IPS-18a (cell line): ENCODE results near the gene SLC10A2.
"Not testable (repeated sequence)": the region's sequence is repeated elsewhere in the genome, so short reads cannot be mapped to it uniquely, and the experiment has no call there.

Source experiments
- H3K27ac ChIP-seq: one replicate; pipeline ENCODE4 v1.5.1; 2013; ENCODE audit warnings: low read length
- H3K27me3 ChIP-seq: one replicate; pipeline ENCODE4 v1.6.1; 2013; ENCODE audit warnings: mild to moderate bottlenecking, low read length; ENCODE audit not compliant: control insufficient read depth, insufficient read depth
- H3K36me3 ChIP-seq: one replicate; pipeline ENCODE4 v1.6.1; 2013; ENCODE audit warnings: low read depth, low read length; ENCODE audit not compliant: control insufficient read depth
- H3K4me1 ChIP-seq: one replicate; pipeline ENCODE4 v1.6.1; 2013; ENCODE audit warnings: low read depth, low read length; ENCODE audit not compliant: control insufficient read depth
- H3K4me3 ChIP-seq: one replicate; pipeline ENCODE4 v1.5.1; 2013; ENCODE audit warnings: low read length
- H3K9ac ChIP-seq: one replicate; pipeline ENCODE4 v1.6.1; 2013; ENCODE audit warnings: mild to moderate bottlenecking, low read length, moderate library complexity
- H3K9me3 ChIP-seq: one replicate; pipeline ENCODE4 v1.6.1; 2013; ENCODE audit warnings: low read depth, low read length; ENCODE audit not compliant: control insufficient read depth

SLC10A2 gene

DNA sequence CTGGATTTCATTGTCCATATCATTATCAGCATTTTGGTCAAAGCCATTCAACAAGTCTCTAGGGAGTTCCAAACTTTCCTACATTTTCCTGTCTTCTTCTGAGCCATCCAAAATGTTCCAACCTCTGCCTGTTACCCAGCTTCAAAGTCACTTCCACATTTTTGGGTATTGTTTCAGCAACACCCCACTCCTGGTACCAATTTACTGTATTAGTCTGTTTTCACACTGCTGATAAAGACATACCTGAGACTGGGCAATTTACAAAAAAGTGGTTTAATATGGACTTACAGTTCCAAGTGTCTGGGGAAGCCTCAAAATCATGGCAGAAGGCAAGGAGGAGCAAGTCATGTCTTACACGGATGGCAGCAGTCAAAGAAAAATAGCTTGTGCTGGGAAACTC lies 27.4 kb upstream of the SLC10A2 start:
- not testable (repeated sequence) for H3K4me1 ChIP-seq, H3K4me3 ChIP-seq, H3K36me3 ChIP-seq, H3K27ac ChIP-seq, H3K9ac ChIP-seq, H3K27me3 ChIP-seq
- peaks cover 26% of the 10 kb centered on the region for H3K9me3 ChIP-seq

DNA sequence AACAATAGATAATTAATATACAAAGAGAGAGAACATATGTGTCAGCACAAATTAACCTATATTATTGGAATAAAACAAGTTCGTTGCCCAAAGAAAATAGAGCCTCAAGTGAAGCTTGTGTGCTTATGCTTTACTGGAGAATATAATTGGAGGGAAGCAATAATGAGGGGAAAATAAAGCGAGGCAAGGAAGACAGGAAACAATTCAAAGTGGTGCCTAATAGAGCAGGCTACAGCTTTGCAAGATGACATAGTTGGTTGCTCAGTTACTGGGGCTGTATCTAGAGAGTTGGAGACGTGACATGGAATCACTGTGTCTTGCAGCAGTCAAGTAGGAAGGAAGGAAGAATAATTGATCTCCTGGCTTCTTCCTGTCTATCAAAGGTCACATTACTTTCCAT lies 21.1 kb upstream of the SLC10A2 start:
- Histone ChIP-seq H3K27me3 (no peaks in the 10 kb centered on the region), H3K4me1 (no peaks in the 10 kb centered on the region), H3K9me3 (peaks cover 7% of the 10 kb centered on the region), H3K27ac (no peak overlapping the region), H3K9ac (no peak overlapping the region), H3K4me3 (no peak overlapping the region), H3K36me3 (no peaks in the 10 kb centered on the region)

DNA sequence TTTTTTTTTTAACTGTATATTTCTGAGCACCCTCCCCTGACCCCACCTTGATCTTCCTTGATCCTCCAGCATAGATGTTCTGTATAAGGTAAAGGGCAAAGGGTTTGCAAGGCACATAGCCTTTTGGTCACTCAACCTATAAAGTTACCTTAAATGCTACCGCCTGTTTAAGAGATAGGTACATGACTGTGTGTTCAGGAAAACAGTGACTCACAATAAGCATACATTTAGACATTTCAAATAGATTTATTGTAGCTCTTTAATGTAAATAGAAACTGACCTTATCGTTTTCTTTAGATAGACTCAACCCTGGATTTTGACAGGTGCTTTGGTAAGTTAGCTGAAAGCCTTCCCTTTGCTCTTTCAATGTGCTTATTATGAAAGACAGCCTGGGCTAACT lies 15.2 kb upstream of the SLC10A2 start:
- H3K27me3 ChIP-seq, result no peaks in the 10 kb centered on the region
- peaks cover 4% of the 10 kb centered on the region for H3K9me3 ChIP-seq
- no peak overlapping the region for H3K9ac ChIP-seq
- H3K27ac ChIP-seq, result no peak overlapping the region
- H3K4me3 ChIP-seq, result no peak overlapping the region
- no peaks in the 10 kb centered on the region for H3K36me3 ChIP-seq
- H3K4me1 ChIP-seq, result no peaks in the 10 kb centered on the region

DNA sequence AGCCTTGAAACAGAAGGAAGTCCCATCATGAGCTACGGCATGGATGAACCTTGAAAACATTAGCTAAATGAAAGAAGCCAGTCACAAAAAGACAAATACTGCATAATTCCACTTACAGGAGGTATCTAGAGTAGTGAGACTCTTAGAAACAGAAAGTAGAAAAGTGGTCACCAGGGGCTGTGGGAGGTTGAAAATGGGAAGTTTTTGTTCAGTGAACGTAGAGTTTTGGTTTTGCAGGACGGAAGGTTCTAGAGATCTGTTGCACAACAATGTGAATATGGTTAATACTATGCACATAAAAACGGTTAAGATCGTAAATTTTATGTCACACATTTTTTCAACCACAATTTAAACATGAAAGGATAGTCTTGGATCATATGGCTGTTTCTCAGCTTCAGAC lies 11.9 kb upstream of the SLC10A2 start:
- no peaks in the 10 kb centered on the region for H3K36me3 ChIP-seq
- no peak overlapping the region for H3K4me3 ChIP-seq
- H3K9ac ChIP-seq, result no peak overlapping the region
- H3K27ac ChIP-seq, result no peak overlapping the region
- peaks cover 4% of the 10 kb centered on the region for H3K9me3 ChIP-seq
- H3K4me1 ChIP-seq, result no peaks in the 10 kb centered on the region
- H3K27me3 ChIP-seq, result no peaks in the 10 kb centered on the region

DNA sequence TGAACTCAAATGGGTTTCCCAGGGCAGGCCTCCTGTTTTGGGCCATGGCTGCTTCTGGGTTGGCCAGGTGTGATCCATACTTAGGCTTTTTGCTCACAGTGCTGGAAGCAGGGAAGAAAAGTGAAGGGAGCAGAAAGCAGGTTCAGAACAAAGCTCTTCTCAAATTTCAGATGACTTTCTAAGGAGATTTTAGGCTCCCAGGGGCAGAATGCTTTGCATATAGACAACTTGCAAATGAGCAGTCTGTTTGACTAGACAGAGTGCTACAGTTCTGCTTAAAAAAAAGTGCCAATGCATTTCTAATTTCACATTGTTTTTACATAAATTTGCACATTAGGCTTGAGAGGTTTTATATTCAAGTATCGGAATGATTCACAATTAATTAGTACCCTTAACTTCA lies 2.6 kb upstream of the SLC10A2 start:
- H3K9ac ChIP-seq, result no peak overlapping the region
- no peak overlapping the region for H3K27ac ChIP-seq
- H3K9me3 ChIP-seq, result no peaks in the 10 kb centered on the region
- no peak overlapping the region for H3K4me3 ChIP-seq
- no peaks in the 10 kb centered on the region for H3K36me3 ChIP-seq
- peaks cover 28% of the 10 kb centered on the region for H3K4me1 ChIP-seq
- H3K27me3 ChIP-seq, result no peaks in the 10 kb centered on the region

DNA sequence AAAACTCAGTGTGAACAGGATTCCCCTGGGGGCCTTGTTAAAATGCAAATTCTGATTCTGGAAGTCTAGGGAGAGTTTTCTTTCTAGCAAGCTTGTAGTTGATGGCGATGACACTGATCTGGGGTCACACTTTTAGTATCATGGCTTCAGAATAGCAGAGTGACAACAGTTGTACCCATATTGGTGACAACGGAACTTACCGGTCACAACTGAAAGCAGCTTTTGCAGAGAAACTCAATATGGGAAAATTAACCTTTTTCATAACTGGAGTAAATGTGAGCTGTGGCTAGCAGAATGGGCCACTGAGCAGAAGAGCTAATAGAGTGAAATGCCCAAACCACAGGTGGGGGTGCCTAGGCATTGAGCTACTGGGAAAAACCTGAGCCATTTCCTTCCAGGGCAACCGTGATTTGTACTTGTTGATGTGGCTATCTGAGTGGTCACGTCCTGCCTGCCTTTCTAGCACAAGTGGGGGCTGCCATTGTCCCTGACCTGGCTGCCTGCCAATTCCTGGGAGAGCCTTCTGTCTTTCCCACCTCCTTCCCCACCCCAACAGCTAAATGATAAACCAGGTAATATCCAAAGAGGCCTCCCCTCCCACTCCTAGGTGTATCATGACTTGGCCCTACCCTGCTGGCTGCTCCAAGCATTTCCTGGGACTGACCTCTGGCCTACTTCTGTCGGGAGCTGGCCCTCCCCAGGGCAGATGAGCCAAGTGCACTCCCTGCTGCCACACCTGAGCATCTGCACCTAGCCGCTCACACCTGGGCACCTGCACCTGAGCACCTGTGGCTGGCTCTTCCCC lies 1.7 kb upstream of the SLC10A2 start:
- Histone ChIP-seq H3K27me3 (no peaks in the 10 kb centered on the region), H3K4me1 (peaks cover 28% of the 10 kb centered on the region), H3K9ac (no peak overlapping the region), H3K27ac (no peak overlapping the region), H3K36me3 (no peaks in the 10 kb centered on the region), H3K4me3 (no peak overlapping the region), H3K9me3 (no peaks in the 10 kb centered on the region)

DNA sequence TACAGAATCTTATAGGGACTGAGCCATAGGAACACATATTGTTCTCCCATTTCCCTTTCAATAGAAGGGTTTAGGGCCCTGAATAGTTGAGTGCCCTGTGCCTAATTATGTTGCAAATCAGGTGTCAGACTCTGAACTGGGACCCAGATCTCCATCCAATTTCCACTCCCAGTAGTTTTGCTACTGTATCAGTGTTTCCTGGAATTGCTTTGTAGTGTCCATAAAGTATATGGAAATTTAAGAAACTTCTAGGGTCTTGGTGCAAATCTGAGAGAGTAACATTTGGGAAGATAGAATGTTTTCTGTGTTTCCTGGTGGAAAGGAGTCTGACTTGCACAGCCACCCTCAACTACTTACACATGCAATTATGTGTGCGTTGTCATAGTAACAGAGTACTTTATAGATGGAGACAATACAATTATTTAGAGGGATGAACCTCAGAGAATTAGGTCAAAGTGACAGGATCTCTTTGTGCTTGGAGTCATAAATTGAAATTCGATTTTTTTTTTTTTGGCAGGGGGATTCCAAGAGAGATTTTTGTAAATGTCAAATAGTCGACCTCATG lies 646 bp upstream of the SLC10A2 start:
- Histone ChIP-seq H3K27ac (no peak overlapping the region), H3K9ac (no peak overlapping the region), H3K36me3 (no peaks in the 10 kb centered on the region), H3K4me1 (peaks cover 31% of the 10 kb centered on the region), H3K27me3 (no peaks in the 10 kb centered on the region), H3K4me3 (no peak overlapping the region), H3K9me3 (no peaks in the 10 kb centered on the region)

DNA sequence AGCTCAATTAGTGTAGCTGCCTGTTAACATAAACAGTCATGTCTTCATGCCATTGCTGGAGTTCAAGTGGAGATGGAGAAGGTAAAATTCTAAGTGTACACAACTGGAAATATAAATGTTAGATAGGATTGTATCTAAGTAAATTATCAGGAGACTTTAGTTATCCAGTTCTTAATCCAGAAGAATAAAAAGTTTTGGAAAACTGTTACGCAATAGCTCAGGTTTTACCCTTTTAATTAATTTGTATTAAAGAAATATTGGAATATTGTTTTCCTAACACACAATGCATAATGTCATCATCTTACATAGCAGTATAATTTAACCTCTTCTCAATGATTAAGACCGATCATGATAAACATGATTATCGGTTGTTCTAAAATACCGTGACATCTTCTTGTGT lies 2.8 kb downstream of the SLC10A2 start:
- peaks cover 24% of the 10 kb centered on the region for H3K4me1 ChIP-seq
- no peak overlapping the region for H3K4me3 ChIP-seq
- no peaks in the 10 kb centered on the region for H3K9me3 ChIP-seq
- no peak overlapping the region for H3K9ac ChIP-seq
- no peaks in the 10 kb centered on the region for H3K27me3 ChIP-seq
- no peaks in the 10 kb centered on the region for H3K36me3 ChIP-seq
- no peak overlapping the region for H3K27ac ChIP-seq

DNA sequence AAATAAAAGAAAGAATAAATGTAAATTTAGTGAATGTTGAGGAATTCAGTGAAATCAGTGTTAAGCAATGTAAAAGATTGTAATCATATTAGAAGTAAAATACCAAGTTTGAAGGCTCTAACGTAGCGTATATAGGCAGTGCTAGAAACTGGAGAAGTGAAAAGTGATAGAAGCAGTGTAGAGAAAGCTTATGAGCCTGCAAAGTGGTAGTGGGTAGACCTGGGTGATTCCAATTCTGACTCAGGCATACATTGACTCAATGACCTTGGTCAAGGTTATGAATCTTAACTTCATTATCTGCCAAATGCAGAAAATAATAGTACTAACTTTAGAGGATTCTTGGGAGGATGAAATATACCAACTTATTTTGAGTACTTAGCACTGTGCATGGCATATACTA lies 4.1 kb downstream of the SLC10A2 start:
- H3K9me3 ChIP-seq, result no peaks in the 10 kb centered on the region
- no peak overlapping the region for H3K9ac ChIP-seq
- no peak overlapping the region for H3K27ac ChIP-seq
- no peaks in the 10 kb centered on the region for H3K27me3 ChIP-seq
- peaks cover 18% of the 10 kb centered on the region for H3K4me1 ChIP-seq
- H3K4me3 ChIP-seq, result no peak overlapping the region
- no peaks in the 10 kb centered on the region for H3K36me3 ChIP-seq

DNA sequence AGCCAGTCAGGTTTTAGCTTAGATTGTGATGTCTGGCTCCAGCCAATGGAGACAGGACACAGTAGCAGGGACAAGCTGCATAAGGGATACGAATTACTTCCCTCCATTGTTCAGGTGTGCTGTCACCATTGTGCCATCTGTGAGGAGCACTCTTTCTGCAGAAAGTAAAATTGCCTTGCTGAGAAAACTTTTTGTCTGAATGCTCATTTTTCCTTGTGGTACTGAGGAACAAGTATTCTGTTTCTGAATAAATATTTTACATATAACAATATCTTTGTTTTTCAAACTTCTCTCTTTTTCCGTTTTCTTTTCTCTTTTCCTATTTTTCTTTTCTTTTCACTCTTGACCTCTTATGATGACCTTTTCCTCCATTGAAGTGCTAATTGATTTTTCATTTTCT lies 10.2 kb downstream of the SLC10A2 start:
- no peak overlapping the region for H3K4me3 ChIP-seq
- H3K4me1 ChIP-seq, result no peaks in the 10 kb centered on the region
- H3K9ac ChIP-seq, result no peak overlapping the region
- no peak overlapping the region for H3K27ac ChIP-seq
- H3K27me3 ChIP-seq, result no peaks in the 10 kb centered on the region
- no peaks in the 10 kb centered on the region for H3K36me3 ChIP-seq
- peaks cover 4% of the 10 kb centered on the region for H3K9me3 ChIP-seq

DNA sequence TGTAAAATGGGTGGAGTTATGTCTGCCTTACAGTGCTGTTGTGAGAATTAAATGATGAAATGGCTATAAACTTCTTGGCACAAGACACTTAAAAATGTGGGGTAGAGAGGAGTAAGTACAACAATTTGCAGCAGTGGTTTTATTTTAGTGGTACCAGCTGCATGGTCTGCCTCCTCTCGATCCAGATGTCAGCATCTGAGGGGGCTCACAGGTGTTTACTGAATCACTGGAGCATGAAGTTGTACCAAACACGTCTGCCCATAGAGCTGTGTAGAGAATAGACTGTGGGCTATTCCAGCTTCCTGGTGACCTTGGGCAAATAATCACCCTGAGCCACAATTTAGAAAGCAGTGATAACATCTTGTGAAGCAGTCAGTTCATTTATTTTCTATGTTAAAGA lies 11.1 kb downstream of the SLC10A2 start:
- Histone ChIP-seq H3K4me1 (no peaks in the 10 kb centered on the region), H3K9me3 (peaks cover 4% of the 10 kb centered on the region), H3K4me3 (no peak overlapping the region), H3K27me3 (no peaks in the 10 kb centered on the region), H3K36me3 (no peaks in the 10 kb centered on the region), H3K27ac (no peak overlapping the region), H3K9ac (no peak overlapping the region)

DNA sequence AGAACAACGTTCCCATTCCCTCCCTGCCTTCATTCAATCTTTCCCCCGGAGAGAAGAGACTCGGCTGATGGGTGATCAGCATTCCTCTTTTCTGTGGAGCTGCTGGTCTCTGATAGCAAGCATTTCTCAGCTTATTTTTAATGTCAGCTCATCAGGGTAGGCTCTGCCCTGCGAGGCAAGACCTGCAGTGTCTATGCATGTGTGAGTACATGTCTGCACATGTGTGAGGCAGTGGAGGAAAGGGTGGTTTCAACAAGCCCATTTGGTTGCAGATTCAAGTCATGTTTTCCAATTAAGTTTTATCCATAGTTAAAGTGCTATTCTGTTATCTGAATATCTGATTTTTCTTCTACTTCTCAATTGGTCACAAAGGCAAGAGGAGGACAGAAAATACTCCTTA lies 19.5 kb downstream of the SLC10A2 start:
- H3K27ac ChIP-seq, result no peak overlapping the region
- H3K4me1 ChIP-seq, result no peaks in the 10 kb centered on the region
- H3K4me3 ChIP-seq, result no peak overlapping the region

More for the DNA sequence above, 19.5 kb downstream of the SLC10A2 start:
- no peaks in the 10 kb centered on the region for H3K36me3 ChIP-seq
- no peak overlapping the region for H3K9ac ChIP-seq
- H3K27me3 ChIP-seq, result no peaks in the 10 kb centered on the region
- no peaks in the 10 kb centered on the region for H3K9me3 ChIP-seq
